Psoas muscle (tissue), 8 donors: ENCODE measurements around the gene PFKP. TPM values are rescaled to one million over a fixed set of nuclear protein-coding genes. Genes with fewer than 3 reads are reported as not detected.

Experiments
- ATAC-seq, 4 donors: fragments of 200-7000 bp; cut with Tn5 transposase; one replicate each; pipeline ENCODE4 v1.9.1; 2020; ENCODE audit warnings: moderate library complexity in 3 of 4, mild to moderate bottlenecking in 2 of 4
- DNase-seq, 2 donors: peaks; one replicate each; pipeline ENCODE4 v3.0.0-alpha.2; 2020
- H3K27ac ChIP-seq: fragments of 200-600 bp; one replicate; pipeline ENCODE4 v1.8.0; 2022
- H3K27me3 ChIP-seq, 3 donors: fragments of 200-600 bp in 1 of 3; one replicate each; pipeline versions ENCODE4 v1.6.1 to v1.8.0; 2013 to 2022; ENCODE audit warnings: low read length in 2 of 3, mild to moderate bottlenecking in 2 of 3, moderate library complexity in 1 of 3; ENCODE audit not compliant: insufficient read depth in 3 of 3
- H3K36me3 ChIP-seq, 2 donors: fragments of 200-600 bp in 1 of 2; one replicate each; pipeline versions ENCODE4 v1.6.1 to v1.8.0; 2013 to 2022; ENCODE audit warnings: low read depth in 1 of 2, mild to moderate bottlenecking in 1 of 2, moderate library complexity in 1 of 2; ENCODE audit not compliant: insufficient read depth in 1 of 2
- H3K4me1 ChIP-seq: fragments of 200-600 bp; one replicate; pipeline ENCODE4 v1.8.0; 2022
- H3K4me3 ChIP-seq: fragments of 200-600 bp; one replicate; pipeline ENCODE4 v1.8.0; 2022; ENCODE audit warnings: mild to moderate bottlenecking
- H3K9me3 ChIP-seq: fragments of 200-600 bp; one replicate; pipeline ENCODE4 v1.8.0; 2022
- CTCF ChIP-seq: fragments of 200-600 bp; IDR thresholded peaks from one replicate; pipeline ENCODE4 v1.8.0; 2022; ENCODE audit warnings: antibody characterized with exemption
- WGBS, 3 donors: extraction: QIAGEN DNeasy Blood & Tissue Kit; methylation state at CpG; one replicate each; pipeline versions ENCODE4 v1.1.6 to v1.1.7; 2013; 5-methylcytosine and 5-hydroxymethylcytosine counted together
- intact Hi-C, 2 donors: fragments of 100-400 bp; cut with DNase I; formaldehyde crosslinking; loops; one replicate each; pipeline versions ENCODE4 v1.11.0 to v1.14.2; 2022
- polyA plus RNA-seq, 3 donors: library from polyadenylated mRNA; stranded (reverse); fragments of 200-250 nt; gene quantifications; one replicate each; pipeline ENCODE4 v1.2.3, GENCODE V29; 2013
- total RNA-seq, 4 donors: library from RNA; stranded (reverse); fragmentation: NEBNext Ultra II Directional in 2 of 4; extraction: Animal tissue kit (Norgen Biotek cat#: 25700) in 2 of 4; gene quantifications; one replicate each; pipeline versions ENCODE4 v1.2.1 to v1.2.4, GENCODE V29; 2021 to 2023
- donor health status: healthy with polysubstance abuse.
- donor health status: DM: no; HTN: no; CAD: no; lungs with moderate emphysema.
- donor health status: Bipolar disorder and iron deficiency.
- donor health status: healthy.
- donor health status: DM: yes; HTN: yes; CAD: no.
- donor health status: DM: no; HTN: no; CAD: no.
- donor health status: DM: no; HTN: no; CAD: no.
- donor health status: DM: yes; HTN: yes; CAD: no.

PFKP gene
- total and polyA plus RNA-seq, 7 donors: 12.2 to 104 (median 33.4) TPM

- peak; percentile 69 to 82 for DNase-seq
- ATAC-seq: peak; percentile 77 to 85 (median 79)
Measured at GRCh38 chr10:3126741-3127346, 59.5 kb downstream of the PFKP start.

GRCh38 chr10:3127921-3128320 lies 60.6 kb downstream of the PFKP start:
- WGBS, 3 donors: 64 to 80% (median 68%) methylated on average over 10 of the region's 10 CpGs
- peak overlapping the region; percentile 86 for H3K27ac ChIP-seq
- ATAC-seq (no peak), DNase-seq (no peak)
- H3K27me3 ChIP-seq: no peaks in the 10 kb centered on the region
- H3K9me3 ChIP-seq: no peaks in the 10 kb centered on the region
- H3K4me1 ChIP-seq: peaks cover 27% of the 10 kb centered on the region
- no peak for TF ChIP-seq CTCF
- intact Hi-C loops: no loop called here
- H3K36me3 ChIP-seq: peaks cover 3 to 24% of the 10 kb centered on the region in 2 donors
- H3K4me3 ChIP-seq: no peak overlapping the region

More at GRCh38 chr10:3126741-3127346, 59.5 kb downstream of the PFKP start:
- peaks cover 0 to 23% of the 10 kb centered on the region in 2 donors for H3K36me3 ChIP-seq
- intact Hi-C loops: no loop called here
- H3K4me3 ChIP-seq: peak overlapping the region; percentile 20
- 19 to 38% (median 22%) methylated on average over 25 of the region's 25 CpGs for WGBS, 3 donors
- H3K27me3 ChIP-seq: no peaks in the 10 kb centered on the region
- peaks cover 26% of the 10 kb centered on the region for H3K4me1 ChIP-seq
- H3K9me3 ChIP-seq: no peaks in the 10 kb centered on the region
- TF ChIP-seq CTCF: no peak
- H3K27ac ChIP-seq: peak overlapping the region; percentile 86

GRCh38 chr10:3128379-3129130 lies 61.2 kb downstream of the PFKP start:
- Histone ChIP-seq H3K36me3 (peaks cover 5 to 27% of the 10 kb centered on the region in 2 donors), H3K4me1 (peaks cover 27% of the 10 kb centered on the region), H3K9me3 (no peaks in the 10 kb centered on the region), H3K27me3 (no peaks in the 10 kb centered on the region), H3K4me3 (no peak overlapping the region), H3K27ac (no peak overlapping the region)
- DNase-seq (no peak), ATAC-seq (no peak)
- intact Hi-C loops: no loop called here
- no peak for TF ChIP-seq CTCF
- WGBS, 3 donors: 95 to 96% (median 96%) methylated on average over 24 of the region's 24 CpGs

GRCh38 chr10:3129581-3130340 lies 62.4 kb downstream of the PFKP start:
- no peaks in the 10 kb centered on the region for H3K27me3 ChIP-seq
- WGBS, 3 donors: 92 to 98% (median 96%) methylated on average over 39 to 40 of the region's 40 CpGs
- DNase-seq (no peak), ATAC-seq (no peak)
- no peak for TF ChIP-seq CTCF
- no peak overlapping the region for H3K27ac ChIP-seq
- H3K9me3 ChIP-seq: no peaks in the 10 kb centered on the region
- no peak overlapping the region for H3K4me3 ChIP-seq
- intact Hi-C loops: no loop called here
- peaks cover 27% of the 10 kb centered on the region for H3K4me1 ChIP-seq
- peaks cover 7 to 39% of the 10 kb centered on the region in 2 donors for H3K36me3 ChIP-seq
